DOHH2 (cell line): ENCODE data around the gene TBC1D22A.

ENCODE experiments used
- H3F3A ChIP-seq: fragments of 200-600 bp; sonication (generic), shearing (Covaris generic); 2 replicates; pipeline ENCODE4 v1.6.0; 2016; ENCODE audit warnings: antibody characterized with exemption, mild to moderate bottlenecking; ENCODE audit not compliant: control insufficient read depth, insufficient read depth
- H3K27ac ChIP-seq: fragments of 200-600 bp; sonication (generic); 2 replicates; pipeline ENCODE4 v1.5.1; 2014; ENCODE audit warnings: low read depth, mild to moderate bottlenecking, low read length, moderate library complexity
- H3K27me3 ChIP-seq: fragments of 200-600 bp; sonication (generic); 2 replicates; pipeline ENCODE4 v1.6.1; 2014; ENCODE audit warnings: mild to moderate bottlenecking, low read length, mixed read lengths; ENCODE audit not compliant: control insufficient read depth
- H3K36me3 ChIP-seq: fragments of 200-600 bp; sonication (generic); 2 replicates; pipeline ENCODE4 v1.6.1; 2014; ENCODE audit warnings: mild to moderate bottlenecking, low read length, moderate library complexity, mixed read lengths; ENCODE audit not compliant: control insufficient read depth
- H3K4me1 ChIP-seq: fragments of 200-600 bp; sonication (generic); 2 replicates; pipeline ENCODE4 v1.6.1; 2014; ENCODE audit warnings: mild to moderate bottlenecking, low read length, mixed read lengths; ENCODE audit not compliant: control insufficient read depth
- H3K4me2 ChIP-seq: fragments of 200-600 bp; sonication (generic); 2 replicates; pipeline ENCODE4 v1.6.0; 2014; ENCODE audit warnings: mild to moderate bottlenecking, low read length, moderate library complexity
- H3K4me3 ChIP-seq: fragments of 200-600 bp; sonication (generic); 2 replicates; pipeline ENCODE4 v1.5.1; 2014; ENCODE audit warnings: mild to moderate bottlenecking, low read length, mixed read lengths
- H3K79me2 ChIP-seq: fragments of 200-600 bp; sonication (generic); 2 replicates; pipeline ENCODE4 v1.6.1; 2014; ENCODE audit warnings: mild to moderate bottlenecking, low read length, mixed read lengths; ENCODE audit not compliant: control insufficient read depth
- H3K9me2 ChIP-seq: fragments of 200-600 bp; sonication (generic); replicated peaks from 2 replicates; pipeline ENCODE4 v1.6.1; 2014; ENCODE audit warnings: mild to moderate bottlenecking, low read length, mixed read lengths; ENCODE audit not compliant: control insufficient read depth
- H3K9me3 ChIP-seq: fragments of 200-600 bp; sonication (generic); 2 replicates; pipeline ENCODE4 v1.6.1; 2014; ENCODE audit warnings: antibody characterized with exemption, low read length, mixed read lengths; ENCODE audit not compliant: control insufficient read depth, insufficient read depth
- H4K20me1 ChIP-seq: fragments of 200-600 bp; sonication (generic); 2 replicates; pipeline ENCODE4 v1.6.0; 2014; ENCODE audit warnings: low read depth, mild to moderate bottlenecking, antibody characterized with exemption, low read length, moderate library complexity; ENCODE audit not compliant: control insufficient read depth, insufficient read depth
- EZH2phosphoT487 ChIP-seq: fragments of 200-600 bp; sonication (generic); IDR thresholded peaks from 2 replicates; pipeline ENCODE4 v1.6.1; 2017; ENCODE audit warnings: borderline replicate concordance, mild to moderate bottlenecking, antibody characterized with exemption, low read length, moderate library complexity, mixed read lengths
- TF ChIP-seq, protein P1 (sequence below): fragments of 200-600 bp; sonication (generic); IDR thresholded peaks from one replicate; pipeline ENCODE4 v1.5.1; 2014; ENCODE audit warnings: antibody characterized with exemption, mild to moderate bottlenecking, low read depth, low read length; ENCODE audit not compliant: poor library complexity, severe bottlenecking

TBC1D22A gene

DNA sequence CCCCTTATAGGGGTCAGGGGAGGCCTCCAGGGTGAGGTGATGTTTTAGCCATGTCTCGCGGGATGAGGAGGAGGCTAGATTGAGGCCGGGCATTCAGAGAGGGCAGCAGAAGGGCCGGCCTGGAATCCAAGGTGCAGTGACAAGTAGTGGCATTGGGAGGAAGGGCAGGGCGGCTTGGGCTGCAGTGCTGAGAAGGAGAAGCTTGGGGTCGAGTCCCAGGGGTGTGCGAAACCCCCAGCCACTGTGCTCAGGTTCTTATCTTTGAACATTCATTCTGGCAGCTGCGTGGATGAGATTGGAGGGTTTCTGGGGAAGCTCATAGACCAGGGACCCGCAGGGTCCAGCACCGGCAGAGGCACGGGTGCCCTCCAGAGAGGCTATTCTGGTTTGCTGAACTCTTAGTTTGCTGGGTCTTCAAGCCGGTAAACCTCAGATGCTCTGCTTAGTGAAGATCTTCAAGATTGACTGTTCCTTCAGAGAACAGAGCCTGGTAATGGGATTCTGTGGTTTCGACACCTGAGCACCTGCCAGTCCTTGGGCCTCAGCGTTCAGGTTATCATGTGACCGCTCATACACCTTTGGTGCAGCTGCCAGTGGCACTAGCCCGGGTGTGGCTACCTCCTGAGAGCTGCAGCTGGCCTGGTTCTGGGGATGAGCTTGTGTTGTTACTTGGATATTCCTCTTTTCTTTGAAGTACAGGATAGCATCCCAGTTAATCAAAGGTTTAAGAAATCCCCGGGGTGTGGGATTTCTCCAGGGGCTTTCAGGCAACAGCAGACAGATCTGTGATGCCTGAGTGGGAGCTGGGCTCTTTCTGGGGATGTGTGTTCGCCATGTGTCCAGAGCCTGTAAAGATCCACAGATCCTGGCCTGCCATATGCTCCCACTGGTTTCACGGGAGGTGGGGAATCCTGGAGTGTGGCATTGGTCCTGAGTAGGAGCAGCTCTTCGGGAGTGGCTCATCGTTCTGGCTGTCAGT lies 152.8 kb downstream of the TBC1D22A start:
- Histone ChIP-seq H3K9me3 (no peaks in the 10 kb centered on the region; the same call in 1 of the 2 replicates), H3K27ac (no peak overlapping the region), H3K4me1 (no peaks in the 10 kb centered on the region), H3K4me3 (no peak overlapping the region), H3K4me2 (no peak overlapping the region), H3K36me3 (peaks cover 86% of the 10 kb centered on the region), H3K79me2 (peaks cover under 1% of the 10 kb centered on the region; the same call in 1 of the 2 replicates), H3K9me2 (no peaks in the 10 kb centered on the region), H3K27me3 (no peaks in the 10 kb centered on the region), H3F3A (no peaks in the 10 kb centered on the region), H4K20me1 (no peaks in the 10 kb centered on the region)
- TF ChIP-seq EZH2phosphoT487: no peak
- TF ChIP-seq, protein P1, sequence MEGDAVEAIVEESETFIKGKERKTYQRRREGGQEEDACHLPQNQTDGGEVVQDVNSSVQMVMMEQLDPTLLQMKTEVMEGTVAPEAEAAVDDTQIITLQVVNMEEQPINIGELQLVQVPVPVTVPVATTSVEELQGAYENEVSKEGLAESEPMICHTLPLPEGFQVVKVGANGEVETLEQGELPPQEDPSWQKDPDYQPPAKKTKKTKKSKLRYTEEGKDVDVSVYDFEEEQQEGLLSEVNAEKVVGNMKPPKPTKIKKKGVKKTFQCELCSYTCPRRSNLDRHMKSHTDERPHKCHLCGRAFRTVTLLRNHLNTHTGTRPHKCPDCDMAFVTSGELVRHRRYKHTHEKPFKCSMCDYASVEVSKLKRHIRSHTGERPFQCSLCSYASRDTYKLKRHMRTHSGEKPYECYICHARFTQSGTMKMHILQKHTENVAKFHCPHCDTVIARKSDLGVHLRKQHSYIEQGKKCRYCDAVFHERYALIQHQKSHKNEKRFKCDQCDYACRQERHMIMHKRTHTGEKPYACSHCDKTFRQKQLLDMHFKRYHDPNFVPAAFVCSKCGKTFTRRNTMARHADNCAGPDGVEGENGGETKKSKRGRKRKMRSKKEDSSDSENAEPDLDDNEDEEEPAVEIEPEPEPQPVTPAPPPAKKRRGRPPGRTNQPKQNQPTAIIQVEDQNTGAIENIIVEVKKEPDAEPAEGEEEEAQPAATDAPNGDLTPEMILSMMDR: no peak

DNA sequence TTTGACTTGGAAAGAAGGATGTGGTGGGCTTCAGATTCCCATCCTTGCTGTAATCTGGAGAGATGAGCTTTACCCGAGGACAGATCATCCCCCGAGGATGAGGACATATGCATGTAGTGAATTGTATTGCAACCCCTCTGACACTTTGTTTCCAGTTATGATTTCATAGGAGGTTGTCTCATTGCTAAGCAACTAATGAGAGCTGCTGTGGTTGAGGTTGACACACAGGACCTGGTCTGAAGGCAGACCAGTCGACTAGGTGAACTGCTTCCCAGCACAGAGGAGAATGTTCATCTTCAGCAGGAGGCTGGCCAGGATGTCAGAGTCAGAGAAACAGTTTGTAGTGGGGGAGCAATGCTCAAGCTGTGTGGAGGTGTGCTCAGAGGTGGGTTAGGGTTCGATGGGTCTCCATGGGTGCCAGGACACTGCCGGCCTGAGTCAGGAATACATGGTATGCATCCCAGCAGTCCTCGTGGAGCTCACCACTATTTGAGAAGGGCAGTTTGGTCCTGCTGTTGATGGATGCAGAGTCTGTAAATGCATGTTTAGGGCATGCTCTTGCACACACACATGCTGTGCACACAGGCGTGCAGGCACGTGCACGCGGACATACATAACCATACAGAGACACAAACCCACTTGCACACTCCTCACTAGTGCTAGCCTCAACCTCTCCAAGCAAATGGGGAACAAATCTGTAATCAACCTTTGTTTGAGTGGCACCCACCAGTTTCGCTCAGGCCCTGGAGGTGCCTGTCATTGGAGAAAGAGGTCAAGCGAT lies 153.7 kb downstream of the TBC1D22A start:
- Histone ChIP-seq H3K4me1 (no peaks in the 10 kb centered on the region), H3K27me3 (no peaks in the 10 kb centered on the region), H4K20me1 (no peaks in the 10 kb centered on the region), H3K36me3 (peaks cover 87% of the 10 kb centered on the region), H3F3A (no peaks in the 10 kb centered on the region), H3K9me3 (peaks cover 1% of the 10 kb centered on the region; the same call in 1 of the 2 replicates), H3K79me2 (peaks cover 4% of the 10 kb centered on the region), H3K9me2 (no peaks in the 10 kb centered on the region), H3K27ac (no peak overlapping the region), H3K4me2 (no peak overlapping the region), H3K4me3 (no peak overlapping the region)
- TF ChIP-seq, protein P1: no peak
- TF ChIP-seq EZH2phosphoT487: no peak

DNA sequence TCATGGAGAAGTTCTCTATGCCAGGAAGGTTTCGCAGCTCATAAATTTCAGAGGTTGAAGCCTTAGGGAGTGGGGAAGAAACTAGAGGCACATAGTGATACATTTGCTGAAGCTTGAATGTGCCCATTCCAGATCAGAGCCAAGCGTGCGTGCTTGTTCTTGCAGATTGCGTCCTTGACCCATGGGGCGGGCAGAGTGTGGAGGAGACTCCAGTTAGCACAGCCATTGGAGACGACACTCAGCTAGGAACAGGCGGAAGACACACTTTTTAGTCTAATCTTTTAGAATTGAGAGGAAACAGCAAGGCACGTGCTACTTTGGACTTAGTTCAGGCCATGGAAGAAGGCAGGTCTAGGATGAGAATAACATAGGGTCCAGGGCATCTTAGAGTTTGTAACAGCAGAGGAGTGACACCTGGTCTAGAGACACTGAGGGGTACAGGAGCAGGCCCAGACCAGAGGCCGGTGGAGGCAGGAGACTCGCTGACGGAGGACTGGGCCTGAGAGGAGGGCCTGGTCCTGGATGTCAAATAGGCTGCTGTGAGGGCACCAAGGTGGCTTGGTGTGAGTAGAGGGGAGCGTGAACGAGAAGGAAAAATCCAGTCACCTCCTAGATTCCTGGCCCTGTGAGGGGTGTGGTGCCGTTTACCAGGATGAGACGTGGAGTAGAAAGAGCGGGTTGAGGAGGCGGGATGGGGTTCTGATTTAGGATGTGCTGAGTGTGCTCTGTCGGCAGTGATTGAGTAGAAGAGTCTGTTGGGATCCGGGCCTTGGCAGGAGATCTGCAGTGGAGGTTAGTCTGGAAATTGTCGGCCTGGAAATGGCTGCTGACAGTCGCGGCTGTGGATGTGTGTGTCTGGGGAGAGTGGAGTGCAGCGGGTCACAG lies 154.7 kb downstream of the TBC1D22A start:
- peaks cover 14% of the 10 kb centered on the region for H3K79me2 ChIP-seq
- H3K27me3 ChIP-seq: no peaks in the 10 kb centered on the region
- peaks cover 4% of the 10 kb centered on the region; the same call in 1 of the 2 replicates for H3K9me3 ChIP-seq
- H4K20me1 ChIP-seq: no peaks in the 10 kb centered on the region
- no peaks in the 10 kb centered on the region for H3K9me2 ChIP-seq
- no peak overlapping the region for H3K4me3 ChIP-seq
- H3K4me2 ChIP-seq: no peak overlapping the region
- H3K36me3 ChIP-seq: peaks cover 94% of the 10 kb centered on the region
- TF ChIP-seq, protein P1: no peak
- no peak for TF ChIP-seq EZH2phosphoT487
- H3F3A ChIP-seq: no peaks in the 10 kb centered on the region
- H3K4me1 ChIP-seq: no peaks in the 10 kb centered on the region
- H3K27ac ChIP-seq: no peak overlapping the region
